OCI-LY1 (cell line): ENCODE measurements around the gene DYNLT1.

Experiments
- EZH2 ChIP-seq: fragments of 200-600 bp; sonication (generic), shearing (Covaris generic); IDR thresholded peaks from 2 replicates; pipeline ENCODE4 v1.8.0; 2017; ENCODE audit warnings: borderline replicate concordance, mixed run types, mild to moderate bottlenecking, antibody characterized with exemption, low read length, moderate library complexity, mixed read lengths
- TF ChIP-seq, protein P1 (sequence below): fragments of 200-600 bp; sonication (generic), shearing (Covaris generic); IDR thresholded peaks from 2 replicates; pipeline ENCODE4 v1.5.1; 2017; ENCODE audit warnings: mild to moderate bottlenecking, antibody characterized with exemption, low read length, moderate library complexity, mixed read lengths

DNA sequence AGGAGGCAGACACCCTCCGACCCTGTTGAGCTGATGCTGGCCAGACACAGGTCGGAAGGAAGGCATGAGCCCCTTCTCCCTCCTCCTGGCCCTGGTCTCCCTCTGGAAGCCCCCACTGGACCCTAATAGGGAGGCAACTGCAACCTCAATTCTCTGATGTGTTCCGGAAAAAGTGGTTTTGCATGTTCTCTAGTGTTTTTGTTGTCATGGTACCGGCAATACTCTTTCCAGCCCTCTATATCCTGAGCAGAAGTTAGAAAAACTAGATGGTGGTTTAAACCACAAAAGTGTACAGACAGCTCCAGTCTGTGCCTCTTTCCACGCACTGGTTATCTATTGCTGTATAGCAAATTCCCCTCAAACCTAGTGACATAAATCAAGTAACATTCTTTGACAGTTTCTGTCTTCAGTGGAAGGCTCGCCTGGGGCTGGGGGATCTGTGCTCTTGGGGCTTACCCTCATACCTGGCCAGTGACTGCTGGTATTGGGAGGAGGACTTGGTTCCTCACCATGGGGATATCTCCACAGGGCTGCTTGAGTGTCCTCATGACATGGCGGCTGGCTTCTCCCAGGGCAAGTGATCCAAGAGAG lies 42.3 kb upstream of the DYNLT1 start:
- no peak for TF ChIP-seq EZH2
- TF ChIP-seq, protein P1, sequence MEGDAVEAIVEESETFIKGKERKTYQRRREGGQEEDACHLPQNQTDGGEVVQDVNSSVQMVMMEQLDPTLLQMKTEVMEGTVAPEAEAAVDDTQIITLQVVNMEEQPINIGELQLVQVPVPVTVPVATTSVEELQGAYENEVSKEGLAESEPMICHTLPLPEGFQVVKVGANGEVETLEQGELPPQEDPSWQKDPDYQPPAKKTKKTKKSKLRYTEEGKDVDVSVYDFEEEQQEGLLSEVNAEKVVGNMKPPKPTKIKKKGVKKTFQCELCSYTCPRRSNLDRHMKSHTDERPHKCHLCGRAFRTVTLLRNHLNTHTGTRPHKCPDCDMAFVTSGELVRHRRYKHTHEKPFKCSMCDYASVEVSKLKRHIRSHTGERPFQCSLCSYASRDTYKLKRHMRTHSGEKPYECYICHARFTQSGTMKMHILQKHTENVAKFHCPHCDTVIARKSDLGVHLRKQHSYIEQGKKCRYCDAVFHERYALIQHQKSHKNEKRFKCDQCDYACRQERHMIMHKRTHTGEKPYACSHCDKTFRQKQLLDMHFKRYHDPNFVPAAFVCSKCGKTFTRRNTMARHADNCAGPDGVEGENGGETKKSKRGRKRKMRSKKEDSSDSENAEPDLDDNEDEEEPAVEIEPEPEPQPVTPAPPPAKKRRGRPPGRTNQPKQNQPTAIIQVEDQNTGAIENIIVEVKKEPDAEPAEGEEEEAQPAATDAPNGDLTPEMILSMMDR = no peak
